A549 (cell line): ENCODE measurements around the gene SPPL2B.

Source experiments
- CTCF ChIP-seq: fragments of >200 bp; sonication (Bioruptor Twin); formaldehyde crosslinking; IDR thresholded peaks from 3 replicates; pipeline ENCODE4 v1.5.1; 2016
- HDAC2 ChIP-seq: fragments of 200-600 bp; sonication (generic); IDR thresholded peaks from 2 replicates; pipeline ENCODE4 v1.6.1; 2016
- NPAS2 ChIP-seq: fragments of 250-450 bp; sonication (Bioruptor Pico); IDR thresholded peaks from 2 replicates; pipeline ENCODE4 v1.8.0; 2022; ENCODE audit warnings: mild to moderate bottlenecking, moderate library complexity, borderline replicate concordance
- POLR2A ChIP-seq: IDR thresholded peaks from 2 replicates; pipeline ENCODE4 v1.6.1; 2012; ENCODE audit warnings: mild to moderate bottlenecking, low read length
- RARB ChIP-seq: fragments of 250-450 bp; sonication (Bioruptor Pico); IDR thresholded peaks from 2 replicates; pipeline ENCODE4 v1.8.0; 2021; ENCODE audit warnings: mild to moderate bottlenecking, moderate library complexity

- no peak for TF ChIP-seq CTCF
- TF ChIP-seq POLR2A, result no peak
- no peak for TF ChIP-seq HDAC2
- no peak for TF ChIP-seq RARB (CRISPR knock-in tag)
- TF ChIP-seq NPAS2 (CRISPR knock-in tag), result no peak
Measured at GRCh38 chr19:2394054-2394441, 65.6 kb downstream of the SPPL2B start.
